GM18951 (cell line): ENCODE measurements around the gene CTCF.
"Not testable (repeated sequence)": the region's sequence is repeated elsewhere in the genome, so short reads cannot be mapped to it uniquely, and the experiment has no call there.

Source experiments
- POLR2A ChIP-seq: IDR thresholded peaks from 4 replicates; pipeline ENCODE4 v1.6.1; 2011; ENCODE audit warnings: mild to moderate bottlenecking; ENCODE audit not compliant: insufficient read length, insufficient read depth; ENCODE audit errors: extremely low read depth
- in situ Hi-C: fragments of 300-500 bp; cut with MboI; formaldehyde crosslinking; loops from one replicate; pipeline ENCODE4 v1.12.0; 2022; ENCODE audit warnings: low sequenced_read_pairs, mixed read lengths, inconsistent platforms; ENCODE audit not compliant: unreplicated experiment

CTCF gene

DNA sequence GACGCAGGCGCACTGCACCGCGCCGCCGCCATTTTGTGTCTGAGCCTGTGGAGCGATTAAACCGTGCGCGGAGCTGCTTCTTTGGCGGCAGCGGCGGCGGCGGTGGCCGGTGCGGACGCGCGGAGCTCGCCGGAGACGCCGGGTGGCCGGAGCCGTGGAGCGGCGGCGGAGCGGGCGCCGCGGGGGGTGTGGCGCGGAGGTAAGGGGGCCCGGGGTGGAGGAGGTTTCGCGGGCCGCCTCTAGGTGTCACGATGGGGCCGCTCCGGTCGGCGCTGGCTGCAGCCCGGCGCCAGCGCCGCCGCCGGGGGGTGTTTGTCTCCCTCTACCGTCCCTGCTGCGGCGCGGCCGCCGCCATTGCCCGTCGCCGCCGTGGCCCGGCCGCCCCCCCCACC is at the start of gene CTCF:
Gene CTCF (plus strand): TSS at position 1 of the 392 bp plus-strand sequence. CDS start 48,307 bp downstream, outside the sequence.
- in situ Hi-C loops = no loop called here
- TF ChIP-seq POLR2A = peak; percentile 64

- in situ Hi-C loops = not testable (repeated sequence)
These were observed 48.4 kb upstream of the CTCF start for GRCh38 chr16:67513892-67514291.

- TF ChIP-seq POLR2A = no peak
- in situ Hi-C loops = no loop called here
These were observed 47.9 kb upstream of the CTCF start for GRCh38 chr16:67514382-67514828.

DNA sequence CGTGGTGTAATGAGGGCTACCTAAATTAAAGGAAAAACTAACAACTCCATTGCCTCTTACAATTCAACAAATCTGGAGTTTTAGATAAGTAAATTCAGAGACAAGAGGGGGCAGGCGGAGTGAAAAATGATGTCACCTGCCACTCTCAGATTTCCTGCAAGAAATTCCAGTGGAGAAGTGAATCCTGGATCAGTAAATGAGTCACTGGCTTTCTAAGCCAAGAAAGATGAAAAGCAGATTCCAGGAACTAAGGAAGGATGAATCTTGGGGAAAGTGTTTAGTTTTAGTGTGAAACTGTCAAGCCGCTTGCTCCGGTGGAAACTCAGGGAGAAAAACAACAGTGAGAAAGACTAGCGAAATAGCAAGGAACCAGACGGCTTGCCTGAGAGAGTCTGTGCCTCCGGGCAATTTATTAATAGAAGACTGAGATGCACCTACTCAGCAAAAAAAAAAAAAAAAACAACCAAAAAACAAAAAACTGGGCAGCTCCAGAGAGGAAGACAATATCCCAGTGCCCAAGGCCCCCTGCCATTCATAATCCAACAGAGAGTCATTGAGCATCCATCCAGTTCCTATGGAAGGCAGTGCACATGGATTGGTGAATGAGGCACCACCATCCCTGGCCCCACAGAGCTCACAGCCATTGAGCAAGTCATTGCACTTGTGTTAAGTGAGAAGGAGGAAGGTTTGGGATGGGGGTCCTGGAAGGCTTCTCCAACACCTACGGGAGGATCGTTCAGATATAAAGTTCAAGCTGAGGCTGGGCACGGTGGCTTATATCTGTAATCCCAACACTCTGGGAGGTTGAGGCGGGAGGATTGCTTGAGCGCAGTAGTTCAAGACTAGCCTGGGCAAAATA is 45.8 kb upstream of the CTCF start:
- TF ChIP-seq POLR2A = no peak
- in situ Hi-C loops = no loop called here

DNA sequence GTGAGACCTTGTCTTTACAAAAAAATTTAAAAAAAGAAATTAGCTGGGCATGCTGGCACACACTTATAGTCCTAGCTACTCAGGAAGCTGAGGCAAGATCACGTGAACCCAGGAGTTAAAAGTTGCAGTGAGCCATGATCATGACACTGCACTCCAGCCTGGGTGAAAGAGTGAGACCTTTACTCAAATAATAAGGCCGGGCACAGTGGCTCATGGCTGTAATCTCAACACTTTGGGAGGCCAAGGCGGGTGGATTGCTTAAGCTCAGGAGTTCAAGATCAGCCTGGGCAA is 45.2 kb upstream of the CTCF start:
- TF ChIP-seq POLR2A = no peak
- in situ Hi-C loops = no loop called here

DNA sequence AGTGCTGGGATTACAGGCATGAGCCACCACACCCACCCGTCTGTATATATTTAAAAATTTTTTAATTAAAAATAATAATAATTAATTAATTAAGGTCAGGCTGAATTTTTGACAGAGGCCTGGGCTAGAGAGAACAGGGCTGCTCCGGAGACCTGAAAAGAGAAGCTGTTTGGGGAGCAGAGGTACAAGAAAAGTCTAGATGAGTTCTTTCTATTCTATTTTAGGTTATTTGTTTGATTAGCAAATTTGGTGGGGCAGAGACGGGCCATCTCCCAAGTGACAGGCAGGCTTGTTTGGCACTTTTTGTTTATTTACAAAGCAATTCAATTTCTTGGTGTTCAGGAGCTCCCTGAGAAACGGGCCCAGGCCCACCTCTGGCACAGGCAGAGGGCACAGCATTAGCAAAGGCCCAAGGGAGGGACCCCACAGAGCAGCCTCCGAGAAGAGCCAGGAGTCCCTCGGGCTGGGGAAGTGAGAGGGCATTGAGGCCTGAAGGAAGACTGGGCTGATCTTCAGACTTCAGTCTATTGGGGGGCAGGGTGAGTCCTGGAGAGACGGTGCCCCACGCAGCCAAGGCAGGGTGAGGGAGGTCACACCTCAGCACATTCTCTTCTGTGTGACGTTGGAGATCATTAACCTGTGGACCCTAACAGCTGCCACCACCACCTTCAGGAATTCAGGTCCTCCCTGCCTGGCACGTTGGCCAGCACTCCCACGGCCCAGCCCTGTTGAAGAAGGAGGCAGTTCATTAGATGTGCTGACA is 44.5 kb upstream of the CTCF start:
- TF ChIP-seq POLR2A = peak; percentile 44
- in situ Hi-C loops = no loop called here

DNA sequence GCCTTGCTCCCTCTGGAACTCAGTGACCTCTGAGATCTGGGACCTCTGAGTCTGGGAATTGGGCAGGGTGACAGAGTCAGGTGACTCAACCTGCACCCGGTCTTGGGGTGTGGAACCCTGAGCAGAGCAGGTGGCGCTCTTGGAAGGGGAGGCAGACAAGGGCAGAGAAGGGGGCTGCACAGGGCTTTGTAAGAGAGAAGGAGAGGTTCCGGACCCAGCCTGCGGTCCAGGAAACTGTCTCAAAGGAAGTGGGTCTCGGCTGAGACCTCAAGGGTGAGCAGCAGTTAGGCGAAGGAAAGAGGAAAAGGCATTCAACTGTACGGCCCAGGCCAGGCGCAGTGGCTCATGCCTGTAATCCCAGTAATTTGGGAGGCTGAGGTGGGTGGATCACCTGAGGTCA is 43.6 kb upstream of the CTCF start:
- no peak for TF ChIP-seq POLR2A
- in situ Hi-C loops = no loop called here

- no peak for TF ChIP-seq POLR2A
- in situ Hi-C loops = no loop called here
These were observed 43.1 kb upstream of the CTCF start for GRCh38 chr16:67519242-67519641.

GRCh38 chr16:67521095-67521804 is 41.1 kb upstream of the CTCF start:
- in situ Hi-C loops = no loop called here
- TF ChIP-seq POLR2A = peak; percentile 56

DNA sequence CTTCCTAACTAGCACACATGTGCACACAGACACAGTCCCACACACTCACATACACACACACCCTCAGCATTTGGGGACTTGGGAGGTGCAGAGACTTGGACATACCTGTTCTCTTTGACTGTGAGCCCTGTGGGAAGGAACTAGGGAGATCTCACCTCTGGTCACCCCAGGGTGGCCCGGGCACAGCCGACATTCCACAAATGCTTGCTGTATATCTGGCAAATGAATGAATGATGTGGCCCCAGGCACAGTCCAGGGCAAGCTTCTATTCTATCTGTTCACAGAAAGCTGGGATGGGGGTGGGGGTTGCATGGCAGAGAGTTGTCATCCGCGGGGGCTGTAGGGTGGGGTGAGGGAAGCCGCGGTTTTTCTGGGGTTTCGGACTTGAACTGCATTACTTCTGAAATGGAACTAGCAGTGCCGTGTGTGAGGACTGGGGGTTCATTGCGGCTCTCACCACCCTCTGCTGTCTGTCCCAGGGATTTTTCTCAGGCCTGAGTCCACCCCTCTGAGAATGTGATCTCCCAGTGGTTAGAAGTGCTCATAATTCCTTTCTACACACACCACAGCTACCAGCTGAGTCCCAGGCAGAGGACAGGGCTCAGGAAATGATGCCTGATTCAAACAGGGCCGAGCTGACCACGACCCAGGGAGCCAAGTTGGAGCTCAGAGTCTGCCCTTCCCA is 37.0 kb upstream of the CTCF start:
- in situ Hi-C loops = no loop called here

GRCh38 chr16:67526149-67526791 is 36.1 kb upstream of the CTCF start:
- TF ChIP-seq POLR2A = no peak
- in situ Hi-C loops = no loop called here

More for the DNA sequence above, 37.0 kb upstream of the CTCF start:
- TF ChIP-seq POLR2A = no peak

DNA sequence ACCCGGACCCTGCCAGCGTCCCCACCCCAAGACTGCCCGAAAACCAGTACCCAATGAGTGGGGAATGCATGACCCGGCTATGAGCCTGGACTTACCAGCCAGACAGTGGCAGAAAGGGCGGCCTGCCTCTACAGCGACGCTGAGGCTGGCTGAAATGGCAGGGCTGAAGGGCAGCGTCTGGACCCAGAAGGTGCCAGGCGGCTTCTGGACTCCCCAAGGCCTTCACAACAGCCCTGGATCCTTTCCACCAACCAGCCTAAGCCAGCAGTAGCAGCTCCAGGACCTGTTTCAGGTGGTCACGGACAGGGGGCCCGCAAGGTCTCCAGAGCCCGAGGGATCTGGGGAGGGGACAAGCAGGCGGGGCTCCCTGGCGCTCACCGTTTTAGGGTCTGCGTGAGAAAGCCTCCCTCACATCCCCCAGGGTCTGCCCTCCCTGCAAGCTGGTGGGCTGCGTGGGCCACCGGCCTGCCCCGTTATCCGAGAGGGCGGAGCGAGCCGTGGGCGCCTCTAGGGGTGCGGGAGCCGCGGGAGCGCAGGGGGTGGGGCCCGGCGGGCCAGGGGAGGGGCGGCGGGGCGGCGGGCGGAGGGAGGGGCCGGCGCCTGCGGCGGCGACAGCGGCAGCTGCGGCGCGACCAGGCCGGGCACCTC is 34.0 kb upstream of the CTCF start, which contains the start of gene RIPOR1:
Gene RIPOR1 (plus strand): TSS at position 608 of the 648 bp plus-strand sequence. CDS start 9,618 bp downstream, outside the sequence.
- in situ Hi-C loops = no loop called here

More for the DNA sequence above, 34.0 kb upstream of the CTCF start, which contains the start of gene RIPOR1:
- no peak for TF ChIP-seq POLR2A
